Endometrial microvascular endothelial cells (primary cell): ENCODE results near the gene NUDT4B. TPM values are rescaled to one million over a fixed set of nuclear protein-coding genes. Genes with fewer than 3 reads are reported as not detected.
"Not testable (repeated sequence)": the region's sequence is repeated elsewhere in the genome, so short reads cannot be mapped to it uniquely, and the experiment has no call there.

Experiments
- in situ Hi-C: cut with HindIII; loops from 2 replicates; pipeline ENCODE4 v1.10.0; 2017; ENCODE audit warnings: low sequenced_read_pairs, low pct_unique_long_range_greater_than_20kb; ENCODE audit errors: inconsistent ontology term
- total RNA-seq: library from RNA; depleted of rRNA; stranded (reverse); fragments of >200 nt; gene quantifications from one replicate; pipeline ENCODE4 v1.2.3, GENCODE V29; 2015; ENCODE audit errors: inconsistent ontology term

NUDT4B gene
- total RNA-seq, 1 donor from 2014 or later = 21.4 TPM

GRCh38 chr1:148775263-148775662 lies 26.7 kb downstream of the NUDT4B start:
- in situ Hi-C loops = not testable (repeated sequence)

GRCh38 chr1:148777649-148778048 lies 29.1 kb downstream of the NUDT4B start:
- in situ Hi-C loops = not testable (repeated sequence)

- in situ Hi-C loops = not testable (repeated sequence)
Measured at GRCh38 chr1:148780404-148780803, 31.8 kb downstream of the NUDT4B start.

GRCh38 chr1:148791543-148792099 lies 43.0 kb downstream of the NUDT4B start:
- in situ Hi-C loops = not testable (repeated sequence)

- in situ Hi-C loops = not testable (repeated sequence)
Measured at GRCh38 chr1:148793762-148794332, 45.3 kb downstream of the NUDT4B start.

Other genes starting within 250 kb of the NUDT4B start
- 3.8 TPM for gene NBPF14, start 152.8 kb upstream of the NUDT4B start, total RNA-seq
- gene PDE4DIP, start 95.7 kb downstream of the NUDT4B start, total RNA-seq = 30.8 TPM